GM12878 (cell line): ENCODE results near the gene NKX2-3.

Experiments used
- BACH1 ChIP-seq: fragments of 450-650 bp; IDR thresholded peaks from 2 replicates; pipeline ENCODE4 v1.6.1; 2017; ENCODE audit warnings: mild to moderate bottlenecking, borderline replicate concordance
- BCLAF1 ChIP-seq: fragments of 450-650 bp; IDR thresholded peaks from 2 replicates; pipeline ENCODE4 v1.6.1; 2017; ENCODE audit warnings: antibody characterized with exemption, mild to moderate bottlenecking, moderate library complexity
- CEBPZ ChIP-seq: fragments of 150-350 bp; IDR thresholded peaks from 2 replicates; pipeline ENCODE4 v1.6.1; 2016; ENCODE audit warnings: low read depth, low read length
- CTCF ChIP-seq, 3 experiments: IDR thresholded peaks in 2 of 3; conservative IDR thresholded peaks in 1 of 3; 2 replicates each; pipeline ENCODE4 v1.5.1; 2011; ENCODE audit warnings: low read depth in 3 of 3, low read length in 3 of 3, mild to moderate bottlenecking in 3 of 3, control low read depth in 2 of 3, moderate library complexity in 2 of 3, inconsistent platforms in 1 of 3, mixed read lengths in 1 of 3; ENCODE audit not compliant: control insufficient read depth in 2 of 3, insufficient read depth in 1 of 3; ENCODE audit errors: extremely low read depth in 1 of 3
- HCFC1 ChIP-seq: fragments of 150-350 bp; IDR thresholded peaks from 2 replicates; pipeline ENCODE4 v1.6.1; 2014; ENCODE audit warnings: low read length
- NR2F1 ChIP-seq: fragments of 450-650 bp; conservative IDR thresholded peaks from 2 replicates; pipeline ENCODE4 v1.6.1; 2017; ENCODE audit warnings: mild to moderate bottlenecking
- PAX5 ChIP-seq: IDR thresholded peaks from 2 replicates; pipeline ENCODE4 v1.6.1; 2011; ENCODE audit warnings: low read depth, low read length, borderline replicate concordance
- PAX8 ChIP-seq: fragments of 450-650 bp; IDR thresholded peaks from 2 replicates; pipeline ENCODE4 v1.6.1; 2017; ENCODE audit warnings: mild to moderate bottlenecking, moderate library complexity
- POLR2AphosphoS5 ChIP-seq: IDR thresholded peaks from 2 replicates; pipeline ENCODE4 v1.6.1; 2011; ENCODE audit warnings: mild to moderate bottlenecking, low read length, inconsistent platforms
- SRF ChIP-seq, 2 experiments: IDR thresholded peaks; 2 replicates each; pipeline ENCODE4 v1.6.1; 2011; ENCODE audit warnings: low read depth in 2 of 2, low read length in 2 of 2, mild to moderate bottlenecking in 1 of 2, moderate library complexity in 1 of 2
- TAF1 ChIP-seq: IDR thresholded peaks from 2 replicates; pipeline ENCODE4 v1.6.1; 2011; ENCODE audit warnings: mild to moderate bottlenecking, low read depth, low read length, borderline replicate concordance

- TF ChIP-seq CEBPZ (no peak), CTCF (IDR thresholded peaks at IDR 0.05 in 2 of 3, conservative IDR thresholded peaks at IDR 0.05 in 1 of 3; ENCODE audit: control insufficient read depth in 2 of 3, extremely low read depth in 1 of 3, insufficient read depth in 1 of 3, low read depth in 3 of 3, low read length in 3 of 3) (no peak), BACH1 (no peak), HCFC1 (no peak), NR2F1 (no peak), PAX5 (no peak), SRF (IDR thresholded peaks at IDR 0.05; ENCODE audit: low read depth in 2 of 2, low read length in 2 of 2) (no peak), PAX8 (no peak), POLR2AphosphoS5 (no peak), TAF1 (no peak), BCLAF1 (no peak)
Measured at GRCh38 chr10:99536338-99537085, 3.8 kb downstream of the NKX2-3 start.
